EL (cell line): ENCODE data around the gene RCOR3.
"Not testable (repeated sequence)": the region's sequence is repeated elsewhere in the genome, so short reads cannot be mapped to it uniquely, and the experiment has no call there.

Experiments used
- DNase-seq: peaks from one replicate; pipeline ENCODE4 v3.0.0-alpha.2; 2016

RCOR3 gene

DNA sequence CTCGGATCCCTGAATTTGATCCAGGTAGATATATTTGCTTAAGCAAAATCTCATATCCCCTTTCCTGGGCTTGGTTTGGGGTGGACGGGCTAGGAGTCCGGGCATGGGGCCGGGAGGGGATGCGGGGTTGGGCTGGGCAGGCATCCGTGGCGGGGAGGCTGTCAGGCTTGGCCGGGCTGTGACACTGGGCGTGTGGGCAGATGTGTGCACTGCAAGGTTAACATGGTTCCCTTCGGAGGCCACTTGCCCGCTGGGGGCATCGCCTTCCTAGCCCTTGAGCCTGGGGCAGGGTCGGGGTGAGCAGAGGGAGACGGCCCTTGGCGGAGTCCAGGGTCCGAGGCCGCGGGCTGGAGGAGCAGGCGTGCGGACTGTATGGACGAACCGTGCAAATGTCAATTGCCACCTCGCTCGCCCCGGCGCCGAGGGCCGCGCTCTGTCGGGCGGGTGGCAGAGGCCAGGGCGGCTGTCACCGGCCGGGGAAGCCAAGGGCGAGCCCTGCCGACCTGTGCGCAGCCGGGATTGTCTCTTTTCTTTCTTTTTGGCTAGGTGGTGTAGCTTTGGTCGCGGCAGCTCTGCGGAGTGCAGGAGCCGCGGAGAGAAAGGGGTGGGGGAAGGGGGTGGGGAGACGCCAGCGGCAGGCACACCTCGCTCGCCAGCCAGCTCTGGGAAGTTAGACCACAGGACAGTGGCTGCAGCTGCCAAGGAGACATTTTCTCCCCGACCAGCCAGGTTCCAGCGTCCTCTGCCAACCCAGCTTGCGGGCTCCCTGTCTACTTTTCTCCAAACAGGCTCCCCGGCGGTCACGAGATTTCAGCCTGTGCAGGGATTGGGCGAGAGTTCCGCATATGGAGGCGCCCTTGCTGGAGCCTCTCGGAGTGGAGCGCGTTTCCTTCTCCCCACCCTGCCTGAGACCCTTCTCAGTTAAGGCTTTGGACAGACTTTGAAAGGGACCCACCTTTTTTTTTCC lies 1.3 kb downstream of the RCOR3 start:
- peak; percentile 80 for DNase-seq

DNA sequence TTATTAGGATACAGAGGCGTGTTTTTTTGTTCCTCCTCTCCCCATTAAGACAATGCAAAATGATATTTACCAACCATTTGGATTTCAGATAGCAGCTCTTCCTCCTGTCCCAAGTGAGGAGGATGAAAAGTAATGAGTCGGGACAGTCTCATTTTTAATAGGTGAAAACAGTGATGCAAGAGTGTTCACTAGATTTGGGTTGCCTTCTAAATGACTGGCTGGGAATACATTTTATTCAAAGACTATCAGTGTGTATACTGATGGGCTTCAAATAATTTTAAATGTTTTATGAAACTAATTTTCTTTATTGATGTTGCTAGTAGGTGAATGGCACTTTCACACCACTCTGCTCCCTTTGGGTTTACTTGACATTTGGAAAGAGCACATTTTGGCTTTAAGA lies 2.1 kb downstream of the RCOR3 start:
- DNase-seq: no peak

DNA sequence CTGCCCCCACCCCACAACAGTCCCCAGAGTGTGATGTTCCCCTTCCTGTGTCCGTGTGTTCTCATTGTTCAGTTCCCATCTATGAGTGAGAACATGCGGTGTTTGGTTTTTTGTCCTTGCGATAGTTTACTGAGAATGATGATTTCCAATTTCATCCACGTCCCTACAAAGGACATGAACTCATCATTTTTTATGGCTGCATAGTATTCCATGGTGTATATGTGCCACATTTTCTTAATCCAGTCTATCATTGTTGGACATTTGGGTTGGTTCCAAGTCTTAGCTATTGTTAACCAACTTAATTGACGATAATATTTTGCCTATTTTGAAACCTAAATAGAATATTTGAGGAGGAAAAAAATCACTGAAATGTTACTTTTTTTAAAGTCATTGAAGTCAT lies 3.9 kb downstream of the RCOR3 start:
- DNase-seq: not testable (repeated sequence)

DNA sequence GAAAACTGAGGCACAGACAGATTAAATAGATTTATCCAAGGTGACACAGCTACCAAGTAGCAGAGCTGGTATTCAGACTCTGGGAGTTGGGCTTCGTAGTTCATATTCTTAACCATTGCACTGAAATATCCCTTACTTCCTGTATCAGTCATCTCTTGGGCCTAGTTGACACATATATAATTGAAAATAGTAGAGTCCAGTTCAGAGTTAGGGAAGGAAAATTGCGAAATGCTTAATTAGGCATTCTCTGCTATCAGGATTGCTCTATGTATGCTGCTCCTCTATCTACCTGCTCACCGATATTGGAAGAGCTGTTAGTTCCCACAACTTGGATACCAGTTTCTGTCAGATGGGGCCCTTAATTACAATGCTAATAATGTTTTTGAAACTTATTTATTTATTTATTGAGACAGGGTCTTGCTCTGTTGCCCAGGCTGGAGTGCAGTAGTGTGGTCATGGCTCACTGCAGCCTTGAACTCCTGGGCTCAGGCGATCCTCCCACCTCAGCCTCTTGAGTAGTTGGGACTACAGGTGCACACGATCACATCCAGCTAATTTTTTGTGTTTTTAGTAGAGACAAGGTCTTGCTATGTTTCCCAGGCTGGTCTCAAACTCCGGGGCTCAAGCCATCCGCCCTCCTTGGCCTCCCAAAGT lies 8.2 kb downstream of the RCOR3 start:
- DNase-seq: no peak

DNA sequence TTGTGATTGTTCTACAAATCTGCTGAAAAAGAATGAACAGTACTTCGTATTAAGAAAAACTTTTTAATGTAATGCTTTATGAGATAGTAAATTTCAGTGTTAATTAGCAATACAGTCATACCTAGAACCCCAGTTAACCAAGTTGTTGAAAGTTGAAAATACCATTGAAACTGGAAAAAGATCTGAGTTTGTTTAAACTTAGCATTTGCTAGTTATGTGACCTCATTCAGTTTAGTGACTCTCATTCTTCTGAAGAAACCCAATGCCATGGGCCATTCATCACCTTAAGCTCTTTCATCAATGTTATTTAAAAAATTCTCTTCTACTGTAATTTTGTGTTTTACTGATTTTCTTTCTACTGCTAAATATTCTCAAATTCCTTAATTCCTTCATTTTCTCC lies 20.2 kb downstream of the RCOR3 start:
- no peak for DNase-seq

DNA sequence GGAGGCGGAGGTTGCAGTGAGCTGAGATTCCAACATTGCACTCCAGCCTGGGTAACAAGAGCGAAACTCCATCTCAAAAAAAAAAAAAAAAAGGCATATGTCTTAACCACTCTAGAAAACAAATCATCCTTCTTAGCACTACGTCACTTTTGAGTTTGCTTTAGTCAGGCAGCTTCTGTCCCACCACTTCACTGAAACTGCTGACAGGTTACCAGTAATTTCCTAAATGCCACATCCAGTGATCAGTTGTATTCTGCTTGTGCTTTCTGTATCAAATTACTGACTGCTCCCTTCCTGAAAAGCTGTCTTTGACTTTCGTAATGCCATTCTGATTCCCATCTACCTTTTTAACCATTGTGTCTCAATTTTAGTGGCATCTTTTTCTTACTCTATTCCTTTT lies 21.7 kb downstream of the RCOR3 start:
- no peak for DNase-seq

DNA sequence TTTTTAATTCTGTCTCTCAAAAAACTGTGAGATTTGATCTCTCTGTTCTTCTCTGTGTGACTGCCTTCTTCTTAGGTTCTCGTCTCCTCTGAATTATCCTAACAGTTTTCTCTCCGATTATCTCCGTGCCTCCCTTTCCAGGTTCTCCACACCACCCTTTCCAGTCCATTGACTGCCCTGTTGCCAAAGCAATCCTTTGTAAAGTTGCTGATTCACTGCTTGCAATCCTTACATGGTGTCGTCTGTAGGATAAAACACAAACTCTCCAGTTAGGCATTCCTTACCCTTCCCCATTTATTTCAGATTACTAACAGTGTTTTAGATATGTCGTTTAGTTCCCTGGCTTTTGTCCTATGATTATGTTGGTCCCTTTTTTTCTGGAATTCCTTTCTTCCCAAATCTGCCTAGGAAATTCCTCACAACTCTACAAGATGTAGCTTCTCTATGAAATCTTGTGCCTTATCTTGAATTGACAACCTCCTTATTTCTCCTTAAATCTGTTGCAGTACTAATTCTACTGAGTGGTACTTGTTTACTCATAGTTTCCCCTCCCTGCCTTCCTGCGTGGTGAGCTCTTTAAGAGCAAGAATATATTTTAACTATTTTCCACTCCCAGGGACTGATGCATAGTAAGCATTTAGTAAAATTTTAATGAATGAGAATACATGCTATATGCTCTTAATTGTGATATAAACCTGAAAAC lies 22.3 kb downstream of the RCOR3 start:
- DNase-seq: no peak

DNA sequence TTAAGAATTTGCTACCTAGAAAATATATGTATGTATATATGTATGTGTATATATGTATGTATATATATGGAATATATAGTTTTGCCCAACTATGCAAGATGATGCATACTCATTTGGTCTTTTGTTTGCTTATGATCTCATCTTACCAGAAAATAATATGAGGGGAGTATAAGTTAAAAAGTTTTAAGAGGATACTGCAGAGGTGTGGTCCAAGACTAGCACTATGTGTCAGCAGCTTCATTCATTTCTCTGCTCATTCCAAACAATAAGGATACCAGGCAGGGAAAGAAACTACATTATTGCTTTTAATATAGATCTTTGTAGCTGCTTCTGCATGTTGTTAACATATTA lies 22.8 kb downstream of the RCOR3 start:
- no peak for DNase-seq

DNA sequence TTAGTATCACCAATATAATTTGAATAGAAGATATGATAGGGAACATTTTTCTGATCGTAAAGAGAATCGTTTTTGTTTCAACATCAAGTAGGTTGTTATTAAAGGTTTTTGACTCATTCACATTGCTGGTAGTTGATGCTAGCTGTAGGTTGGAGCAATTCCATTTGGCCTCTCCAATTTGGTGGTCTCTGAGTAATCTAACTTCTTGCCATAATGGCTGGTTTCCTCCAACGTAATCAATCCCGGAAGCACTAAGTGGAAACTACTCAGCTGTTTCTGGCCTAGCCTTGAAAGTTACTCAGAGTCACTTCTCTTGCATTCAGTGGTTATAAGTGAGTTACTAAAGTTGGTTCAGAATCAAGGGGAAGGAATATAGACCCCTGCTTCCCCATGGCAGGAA lies 26.0 kb downstream of the RCOR3 start:
- peak; percentile 4 for DNase-seq

DNA sequence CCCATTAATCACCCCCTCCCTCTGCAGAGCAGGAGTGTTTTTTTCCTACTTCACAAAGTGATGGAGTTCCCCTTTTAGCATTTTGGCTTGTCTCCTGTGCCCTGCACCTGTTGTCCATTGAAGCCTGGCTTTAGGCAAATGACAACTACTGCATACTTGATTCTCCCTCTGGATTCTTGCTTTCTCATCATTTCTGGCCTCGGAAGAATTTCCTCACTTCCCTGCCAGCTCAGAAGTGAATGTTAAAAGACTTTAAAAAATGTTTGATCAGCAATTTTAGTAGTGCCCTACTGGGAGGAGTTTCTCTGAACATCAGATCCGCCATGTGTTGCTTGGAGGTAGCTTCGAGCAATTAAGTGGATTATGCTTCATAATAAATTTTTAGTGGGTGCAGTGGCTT lies 28.1 kb downstream of the RCOR3 start:
- no peak for DNase-seq

DNA sequence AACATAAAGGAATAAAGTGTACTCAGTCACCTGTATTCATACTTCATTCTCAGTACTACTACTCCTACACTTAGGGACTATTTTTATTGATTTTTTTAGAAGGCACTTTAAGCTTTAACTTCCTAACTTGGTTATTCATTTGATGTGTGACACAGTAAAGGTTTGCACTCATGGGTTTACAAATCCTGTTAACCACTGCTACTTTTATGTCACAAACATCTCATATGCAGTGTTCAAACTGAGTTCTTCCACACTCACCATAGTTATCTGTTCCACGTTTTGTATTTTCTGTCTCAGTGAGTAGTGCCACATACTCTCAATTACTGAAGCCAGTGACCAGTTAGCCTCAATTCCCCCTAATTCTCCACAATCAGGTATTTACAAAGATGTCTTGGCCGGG lies 33.2 kb downstream of the RCOR3 start:
- no peak for DNase-seq

DNA sequence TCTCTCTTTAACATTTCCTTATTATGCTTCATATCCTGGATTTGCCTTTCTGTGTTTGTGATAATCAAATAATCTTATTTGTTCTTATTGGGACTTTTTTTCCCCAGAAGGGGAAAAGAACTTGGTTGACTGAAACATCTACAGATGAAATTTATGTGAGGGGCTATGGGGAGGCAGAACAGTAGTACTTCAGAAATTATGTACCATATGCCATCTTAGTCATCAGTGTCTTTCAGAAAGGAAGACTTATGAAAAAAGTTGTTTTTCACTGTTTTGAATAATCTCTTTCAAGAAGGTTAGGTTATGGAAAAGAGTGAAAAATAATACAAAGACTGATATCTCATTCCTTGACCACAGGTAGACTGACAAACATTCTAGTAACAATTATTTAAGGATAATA lies 37.2 kb downstream of the RCOR3 start:
- DNase-seq: no peak

DNA sequence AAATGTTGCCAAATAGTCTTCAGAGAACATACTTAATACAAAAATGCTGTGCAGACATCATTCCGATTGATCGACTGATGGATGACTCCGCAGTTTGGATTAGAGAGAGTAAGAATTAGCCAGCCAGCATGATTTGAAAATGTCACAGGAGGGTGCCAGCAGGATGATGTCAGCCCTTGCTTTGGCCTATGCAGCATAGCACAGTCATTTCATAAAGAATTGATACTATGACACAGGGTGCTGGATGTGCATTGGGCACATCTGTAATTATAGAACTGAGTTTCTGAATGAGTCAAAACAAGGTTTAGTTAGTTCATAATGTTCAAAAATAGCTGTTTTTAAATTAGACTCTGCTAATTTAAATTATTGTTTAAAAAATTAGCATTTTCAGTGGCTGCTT lies 45.9 kb downstream of the RCOR3 start:
- DNase-seq: peak; percentile 51

DNA sequence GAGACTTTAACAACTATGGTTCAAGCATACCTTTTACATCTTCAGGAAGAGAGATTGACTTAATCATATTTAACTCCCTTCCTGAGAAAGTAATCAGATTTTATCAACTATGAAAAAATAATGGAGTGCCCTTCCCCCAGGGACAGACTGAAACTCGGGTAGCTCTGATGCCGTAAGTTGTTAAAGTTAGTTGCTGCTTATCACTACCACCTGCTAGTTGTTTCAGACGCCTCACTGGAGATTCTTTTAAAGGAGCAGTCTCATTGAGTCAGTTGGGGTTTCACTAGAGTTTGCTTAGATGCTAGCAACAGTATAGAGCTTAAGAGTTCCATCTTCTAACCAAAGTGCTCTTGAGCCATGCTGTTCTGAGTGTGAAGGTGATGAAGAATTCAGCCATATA lies 50.5 kb downstream of the RCOR3 start:
- no peak for DNase-seq

DNA sequence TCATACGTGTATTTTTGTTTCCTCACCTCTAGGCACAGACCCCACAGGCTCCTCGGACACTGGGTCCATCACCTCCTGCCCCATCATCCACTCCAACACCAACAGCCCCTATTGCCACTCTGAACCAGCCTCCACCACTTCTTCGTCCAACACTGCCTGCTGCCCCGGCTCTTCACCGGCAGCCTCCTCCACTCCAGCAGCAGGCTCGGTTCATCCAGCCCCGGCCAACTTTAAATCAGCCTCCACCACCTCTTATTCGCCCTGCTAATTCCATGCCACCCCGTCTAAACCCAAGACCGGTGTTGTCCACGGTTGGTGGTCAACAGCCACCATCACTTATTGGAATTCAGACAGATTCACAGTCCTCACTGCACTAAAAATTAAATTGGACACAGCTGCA lies 54.2 kb downstream of the RCOR3 start:
- DNase-seq: no peak

DNA sequence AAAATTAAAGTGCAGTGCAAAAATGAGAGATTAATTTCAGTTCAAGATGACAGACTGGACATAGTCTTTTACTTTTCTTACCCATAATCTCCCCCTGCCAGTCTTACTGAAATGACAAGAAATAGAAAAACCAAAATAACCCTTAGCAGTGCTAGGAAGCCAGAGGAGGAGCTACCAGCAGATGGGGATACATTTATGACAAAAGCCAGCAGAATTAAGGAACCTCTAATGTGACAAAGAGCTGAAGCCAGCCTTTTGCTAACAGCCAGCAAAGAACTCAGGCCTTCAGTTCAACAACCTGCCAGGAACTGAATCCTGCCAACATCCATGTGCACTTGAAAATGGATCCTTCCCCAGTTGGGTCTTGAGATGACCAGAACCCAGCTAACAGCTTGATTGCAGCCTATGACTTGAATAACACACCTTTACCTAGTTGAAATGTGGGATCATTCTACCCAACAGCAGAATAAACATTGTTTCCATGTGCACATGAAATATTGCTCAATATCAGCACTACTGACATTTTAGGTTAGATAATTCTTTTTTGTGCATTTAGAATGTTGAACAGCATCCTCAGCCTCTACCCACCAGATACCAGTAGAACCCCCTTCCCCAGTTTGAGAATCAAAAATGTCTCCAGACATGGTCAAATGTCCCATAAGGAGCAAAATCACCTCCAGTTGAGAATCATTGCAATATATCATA lies 59.6 kb downstream of the RCOR3 start:
- DNase-seq: no peak

DNA sequence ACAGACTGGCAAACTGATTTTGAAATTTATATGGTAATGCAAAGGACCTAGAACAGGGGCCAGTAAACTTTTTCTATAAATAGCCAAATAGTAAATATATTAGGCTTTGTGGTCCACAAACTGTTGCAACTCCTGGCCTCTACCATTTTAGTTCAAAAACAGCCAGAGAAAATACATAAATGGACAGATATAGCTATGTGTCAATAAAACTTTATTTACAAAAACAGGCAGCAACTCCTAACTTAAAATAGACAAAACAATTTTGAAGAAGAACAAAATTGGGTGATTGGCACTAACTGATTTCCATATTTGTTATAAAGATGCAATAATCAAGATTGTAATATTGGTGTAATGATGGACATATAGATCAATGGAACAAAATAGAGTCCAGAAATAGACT lies 60.7 kb downstream of the RCOR3 start:
- DNase-seq: no peak

DNA sequence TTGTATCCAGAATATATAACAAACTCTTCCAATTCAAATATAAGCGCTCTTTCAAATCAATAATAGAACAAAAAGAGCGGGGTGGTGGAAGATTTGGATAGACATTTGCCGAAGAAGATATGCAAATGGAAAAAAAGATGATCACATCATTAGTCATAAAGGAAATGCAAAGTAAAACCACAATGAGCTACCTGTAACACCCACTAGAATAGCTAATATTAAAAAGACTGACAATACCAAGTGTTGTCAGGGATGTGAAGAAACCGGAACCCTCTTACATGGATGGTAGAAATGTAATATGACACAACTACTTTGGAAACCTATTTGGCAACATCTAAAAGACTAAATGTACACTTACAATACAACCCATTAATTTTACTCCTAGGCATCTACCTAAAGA lies 61.8 kb downstream of the RCOR3 start:
- DNase-seq: no peak

DNA sequence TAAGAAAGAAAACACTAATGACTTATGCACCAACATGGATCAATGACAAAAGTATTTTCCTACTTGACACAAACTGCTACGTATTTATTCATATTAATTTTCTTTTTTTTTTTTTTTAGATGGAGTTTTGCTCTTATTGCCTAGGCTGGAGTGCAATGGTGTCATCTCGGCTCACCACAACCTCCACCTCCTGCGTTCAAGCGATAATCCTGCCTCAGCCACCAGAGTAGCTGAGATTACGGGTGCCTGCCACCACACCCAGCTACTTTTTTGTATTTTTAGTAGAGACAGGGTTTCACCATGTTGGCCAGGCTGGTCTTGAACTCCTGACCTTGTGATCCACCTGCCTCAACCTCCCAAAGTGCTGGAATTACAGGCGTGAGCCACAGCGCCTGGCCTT lies 62.5 kb downstream of the RCOR3 start:
- not testable (repeated sequence) for DNase-seq

DNA sequence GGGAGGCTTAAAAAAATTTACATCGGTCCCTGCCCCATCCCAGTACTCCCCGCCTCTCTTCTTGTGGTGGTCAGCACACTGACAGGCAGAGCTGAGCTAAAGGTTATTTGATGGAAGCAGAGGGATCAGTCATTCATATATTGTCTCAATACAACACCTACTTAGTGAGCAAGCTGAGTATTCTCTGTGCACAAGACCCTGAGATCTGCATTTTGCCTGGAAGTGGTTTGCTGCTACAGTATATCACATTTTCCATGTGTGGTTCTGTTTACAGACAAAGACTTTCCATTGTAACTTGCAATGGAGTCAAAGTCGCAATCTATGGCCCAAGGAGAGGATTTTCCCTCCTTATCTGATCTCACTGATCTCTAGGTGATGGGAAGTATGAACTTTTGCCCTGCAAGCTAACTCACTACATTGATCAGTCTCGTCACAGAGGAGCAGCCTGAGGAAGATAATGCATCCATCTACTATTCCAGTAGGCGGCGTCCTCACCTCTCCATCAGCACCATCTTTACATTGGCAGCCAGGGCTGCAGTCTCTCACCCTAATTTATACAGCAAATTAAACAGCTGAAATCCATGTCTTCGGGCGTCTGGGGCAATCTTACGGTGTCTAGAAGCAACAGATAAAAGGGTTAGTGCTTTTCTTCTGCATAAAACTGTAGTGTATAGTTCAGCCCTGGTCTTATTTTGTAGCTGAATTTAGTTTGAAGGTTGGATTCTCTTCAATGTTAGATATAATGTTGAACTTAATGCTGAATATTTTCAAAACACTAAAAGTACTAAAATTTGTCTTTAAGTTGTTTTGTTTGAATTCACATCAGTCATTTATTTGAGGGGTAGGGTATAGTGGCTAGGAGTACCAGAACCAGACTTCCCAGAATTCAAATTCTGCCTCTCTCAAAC lies 64.2 kb downstream of the RCOR3 start:
- peak; percentile 62 for DNase-seq

DNA sequence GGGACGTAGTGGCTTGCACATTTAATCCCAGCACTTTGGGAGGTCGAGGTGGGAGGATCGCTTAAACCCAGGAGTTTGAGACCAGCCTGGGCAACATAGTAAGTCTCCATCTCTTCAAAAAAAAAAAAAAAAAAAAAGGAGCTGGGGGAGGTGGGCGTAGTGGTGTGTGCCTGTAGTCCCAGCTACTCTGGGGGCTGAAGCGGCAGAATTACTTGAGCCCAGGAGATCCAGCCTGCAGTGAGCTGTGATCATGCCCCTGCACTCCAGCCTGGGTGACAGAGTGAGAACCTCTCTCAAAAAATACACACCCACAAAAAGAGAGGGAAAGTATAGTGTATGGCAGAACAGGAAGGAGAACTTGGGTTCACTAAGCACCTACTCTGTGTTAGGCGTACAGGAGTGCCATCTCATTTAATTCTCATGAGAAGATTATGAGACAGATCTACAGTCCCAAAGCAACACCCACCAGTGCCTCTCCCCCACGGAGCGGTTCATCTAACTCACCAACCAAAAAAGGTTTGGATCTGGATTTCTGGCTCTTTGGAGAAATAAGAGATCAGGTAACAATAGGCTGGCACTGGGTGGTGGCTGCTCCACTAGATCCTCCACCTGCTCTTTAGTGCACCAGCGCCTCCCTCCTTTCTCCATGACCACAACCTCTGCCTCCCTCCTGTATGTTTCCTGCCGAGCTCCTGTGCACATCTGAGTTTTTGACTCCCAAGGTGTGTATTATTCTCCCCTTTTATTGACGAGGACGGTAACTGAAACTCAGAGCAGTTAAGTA lies 66.0 kb downstream of the RCOR3 start:
- DNase-seq: no peak
